GM18870 (cell line): Measurements from ENCODE around the gene STRA6.

Source experiments
- ATAC-seq: cut with Tn5 transposase; IDR thresholded peaks from one replicate; pipeline ENCODE4 v1.9.1; 2021; ENCODE audit warnings: moderate library complexity; ENCODE audit not compliant: unreplicated experiment

STRA6 gene

GRCh38 chr15:74208496-74208895, 5.9 kb upstream of the STRA6 start:
- no peak for ATAC-seq

- no peak for ATAC-seq
Measured at GRCh38 chr15:74207652-74208440, 5.3 kb upstream of the STRA6 start.

- no peak for ATAC-seq
Measured at GRCh38 chr15:74206801-74207281, 4.3 kb upstream of the STRA6 start.

- no peak for ATAC-seq
Measured at GRCh38 chr15:74205582-74205947, 3.0 kb upstream of the STRA6 start.

GRCh38 chr15:74203914-74204431, 1.4 kb upstream of the STRA6 start:
- ATAC-seq, result no peak

GRCh38 chr15:74201710-74202420, 722 bp downstream of the STRA6 start:
- no peak for ATAC-seq

GRCh38 chr15:74200871-74201419, 1.6 kb downstream of the STRA6 start:
- ATAC-seq, result no peak

- ATAC-seq, result no peak
Measured at GRCh38 chr15:74200412-74200815, 2.2 kb downstream of the STRA6 start.

GRCh38 chr15:74199297-74199652, 3.3 kb downstream of the STRA6 start:
- ATAC-seq, result no peak

- no peak for ATAC-seq
Measured at GRCh38 chr15:74197176-74197965, 5.2 kb downstream of the STRA6 start.

GRCh38 chr15:74196175-74196574, 6.4 kb downstream of the STRA6 start:
- ATAC-seq, result no peak

- no peak for ATAC-seq
Measured at GRCh38 chr15:74194572-74195559, 7.7 kb downstream of the STRA6 start.

GRCh38 chr15:74193905-74194304, 8.7 kb downstream of the STRA6 start:
- ATAC-seq, result no peak

- no peak for ATAC-seq
Measured at GRCh38 chr15:74193299-74193718, 9.3 kb downstream of the STRA6 start.

- no peak for ATAC-seq
Measured at GRCh38 chr15:74192751-74193150, 9.8 kb downstream of the STRA6 start.

GRCh38 chr15:74191798-74192197, 10.8 kb downstream of the STRA6 start:
- ATAC-seq, result no peak

GRCh38 chr15:74188216-74188615, 14.4 kb downstream of the STRA6 start:
- no peak for ATAC-seq

GRCh38 chr15:74185710-74186348, 16.8 kb downstream of the STRA6 start:
- ATAC-seq, result no peak

GRCh38 chr15:74184582-74185091, 17.9 kb downstream of the STRA6 start:
- ATAC-seq, result no peak
